CD1c-positive myeloid dendritic cell (primary cell): ENCODE measurements around the gene BOD1.

Source experiments
- DNase-seq: peaks from one replicate; pipeline ENCODE4 v3.0.0-alpha.2; 2016; ENCODE audit errors: extremely low spot score

The BOD1 gene

DNA sequence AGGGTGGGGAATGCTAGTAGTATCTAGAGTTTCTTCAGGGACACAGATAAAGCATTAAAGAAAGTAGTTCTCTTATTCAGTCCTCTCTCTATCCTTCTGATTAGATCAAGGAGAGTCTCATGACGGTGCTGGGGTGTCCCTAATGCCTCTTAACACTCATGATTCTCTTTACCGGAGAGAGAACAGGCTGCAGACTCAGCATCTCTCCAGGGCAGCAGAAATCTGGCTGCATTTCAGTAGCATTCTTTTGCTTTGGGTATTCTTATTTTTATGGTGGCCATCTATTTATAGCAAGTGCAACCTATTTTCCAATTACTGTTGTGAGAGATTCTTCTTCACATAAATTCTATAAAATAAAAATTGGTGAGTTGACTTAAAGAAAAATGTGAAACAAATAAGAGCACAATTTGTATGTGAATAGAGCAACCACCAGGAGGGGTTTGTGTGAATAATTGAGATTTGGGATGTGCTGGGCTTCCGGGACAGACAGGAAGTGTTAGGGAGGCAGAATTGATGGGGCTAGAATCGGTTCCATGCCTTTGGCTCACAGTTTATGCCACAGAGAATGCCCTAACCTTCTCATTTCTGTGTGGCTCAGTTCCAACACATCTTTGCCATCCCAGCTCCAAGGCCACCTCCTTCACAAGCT, 23.8 kb upstream of the BOD1 start:
- no peak for DNase-seq

DNA sequence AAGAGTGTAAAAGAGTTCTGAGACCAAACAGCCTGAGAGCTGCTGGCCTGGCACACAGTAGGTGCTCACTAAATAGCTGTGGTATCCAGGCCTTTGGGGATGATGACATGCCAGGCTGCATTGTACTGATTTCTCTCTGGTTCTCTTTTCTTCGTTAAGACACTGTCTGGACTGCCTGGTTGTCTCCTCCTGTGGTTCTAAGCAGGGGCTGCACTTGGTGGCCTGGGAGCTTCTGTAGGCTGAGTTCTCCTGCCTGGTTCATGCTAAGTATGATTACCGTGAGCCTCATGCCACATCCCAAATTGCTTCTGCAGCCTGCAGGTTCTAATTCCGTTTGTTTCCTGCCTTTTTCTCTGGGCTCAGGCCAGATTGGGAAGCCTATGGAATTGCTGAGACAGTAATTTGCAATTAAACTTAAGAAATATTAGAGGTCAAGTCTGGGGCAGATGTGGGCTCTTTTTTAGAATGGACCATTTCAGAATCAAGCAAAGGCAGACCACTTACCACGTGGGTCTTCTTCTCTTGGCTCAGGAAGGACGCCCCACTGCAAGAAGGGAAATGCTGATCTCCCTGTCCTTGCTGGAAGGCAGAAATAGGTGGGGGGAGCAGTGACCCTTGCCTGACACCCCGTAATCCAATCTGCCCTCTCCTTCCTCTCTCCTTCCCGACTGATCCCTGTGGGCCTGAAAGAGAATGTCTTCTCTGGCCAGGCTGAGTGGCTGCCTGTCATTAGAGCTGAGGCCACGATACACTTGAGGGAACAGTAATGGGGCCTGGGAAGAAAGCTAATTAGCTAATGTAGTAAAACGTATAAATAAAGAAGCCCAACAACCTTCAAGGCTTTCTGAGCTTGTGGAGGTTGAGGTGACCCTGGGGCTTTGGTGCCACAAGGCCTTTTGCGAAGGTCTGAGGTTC, 21.9 kb upstream of the BOD1 start:
- no peak for DNase-seq

DNA sequence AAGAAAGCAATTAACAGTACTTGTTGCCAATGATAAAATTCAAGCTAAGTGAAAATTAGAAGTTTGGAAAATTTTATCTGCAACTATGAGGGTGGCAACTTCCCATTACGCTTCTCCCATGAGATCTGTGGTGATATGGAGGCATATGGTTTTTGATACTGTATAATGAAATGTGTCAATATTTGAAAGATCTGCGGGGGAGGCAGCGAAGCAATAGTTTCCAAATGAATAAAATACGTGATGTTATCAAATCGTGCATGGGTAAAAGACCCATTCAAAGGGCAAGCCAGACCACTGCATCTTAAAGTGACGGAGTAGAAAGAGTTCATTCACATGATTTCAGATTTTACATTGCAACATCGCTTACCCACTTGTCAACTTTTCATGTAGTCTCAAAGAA, 20.9 kb upstream of the BOD1 start:
- DNase-seq: no peak

DNA sequence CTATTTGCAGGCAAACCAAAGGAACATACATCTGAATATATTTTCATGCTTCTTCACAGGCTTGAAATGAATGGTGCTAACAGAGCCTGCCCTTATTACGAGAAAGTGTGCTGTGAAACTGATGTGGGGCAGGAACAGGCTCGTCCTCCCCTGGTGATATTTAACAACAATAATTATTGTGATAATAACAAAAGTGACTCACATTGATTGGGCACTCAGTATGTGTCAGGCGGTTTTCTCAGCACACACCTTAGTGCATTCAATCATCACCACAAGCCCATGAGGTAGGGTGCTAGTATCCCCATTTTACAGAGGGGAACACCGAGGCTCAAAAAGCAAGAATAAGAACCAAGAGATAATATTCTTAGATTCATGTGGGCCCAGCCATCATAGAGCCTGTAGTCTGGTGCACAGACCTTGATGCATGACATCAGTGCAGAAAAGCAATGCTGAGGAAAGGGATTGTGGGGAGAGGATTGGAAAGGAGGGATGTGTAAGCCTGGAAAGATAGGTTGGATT, 18.1 kb upstream of the BOD1 start:
- no peak for DNase-seq

DNA sequence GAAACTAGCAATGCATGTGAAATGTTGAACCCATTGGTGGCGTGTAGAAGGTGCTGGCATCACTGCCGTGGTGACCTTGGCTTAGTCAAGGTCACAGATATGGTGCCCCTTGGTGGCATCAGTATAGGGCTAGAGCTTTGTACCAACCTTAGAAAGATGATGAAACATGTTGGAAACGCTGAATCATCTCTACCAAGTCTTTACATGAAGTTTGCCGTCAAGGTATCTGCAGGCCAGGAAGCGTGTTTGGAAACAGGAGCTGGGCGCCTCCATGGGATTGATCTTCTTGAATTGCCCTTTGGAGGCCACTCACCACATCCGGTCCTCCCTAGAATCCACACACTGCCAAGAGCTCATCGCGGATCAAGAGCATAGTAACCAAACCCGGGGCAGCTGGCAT, 16.9 kb upstream of the BOD1 start:
- DNase-seq: no peak

DNA sequence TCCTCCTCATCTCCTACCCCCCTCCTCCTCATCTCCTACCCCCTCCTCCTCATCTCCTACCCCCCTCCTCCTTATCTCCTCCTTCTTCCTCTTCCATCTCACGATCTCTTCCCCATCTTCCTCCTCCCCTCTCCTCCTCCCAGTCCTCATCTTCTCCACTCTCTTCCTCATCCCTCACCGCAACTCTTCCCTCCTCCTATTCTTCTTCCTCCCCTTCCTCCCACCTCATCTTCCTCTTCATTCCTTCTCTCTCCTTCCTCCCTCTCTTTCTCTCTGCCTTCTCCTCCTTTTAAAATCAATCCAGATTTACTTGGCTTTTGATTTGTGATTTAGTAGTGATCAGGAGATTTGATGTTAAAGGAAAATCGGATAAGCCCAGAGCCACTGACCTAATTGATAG, 15.0 kb upstream of the BOD1 start:
- no peak for DNase-seq

DNA sequence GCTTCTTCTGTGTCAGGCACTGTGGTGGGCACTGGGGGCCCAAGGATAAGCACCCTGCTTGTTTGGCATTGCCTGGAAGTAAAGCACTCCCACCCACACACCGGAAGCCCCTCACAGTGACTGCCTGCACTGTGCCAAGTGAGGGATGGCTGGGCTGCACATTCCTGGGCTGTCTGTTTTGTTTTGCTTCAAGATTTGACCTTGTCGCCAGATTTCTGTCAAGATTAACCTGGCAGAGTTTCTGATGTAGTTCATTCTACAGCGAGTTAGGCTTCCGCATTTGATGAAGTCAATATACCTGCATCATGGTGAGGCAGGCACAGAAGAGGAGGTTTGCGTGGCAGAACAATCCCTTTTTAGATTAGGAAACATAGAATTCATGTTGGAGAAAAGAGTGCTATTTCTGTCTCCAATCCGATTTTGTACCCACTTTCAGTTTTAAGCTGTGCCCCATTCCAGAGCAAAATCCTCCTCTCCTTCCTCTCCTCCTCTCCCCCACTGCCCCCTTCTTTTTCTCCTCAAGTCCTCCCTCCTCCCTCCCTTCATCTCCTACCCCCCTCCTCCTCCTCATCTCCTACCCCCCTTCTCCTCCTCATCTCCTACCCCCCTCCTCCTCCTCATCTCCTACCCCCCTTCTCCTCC, 14.4 kb upstream of the BOD1 start:
- no peak for DNase-seq

DNA sequence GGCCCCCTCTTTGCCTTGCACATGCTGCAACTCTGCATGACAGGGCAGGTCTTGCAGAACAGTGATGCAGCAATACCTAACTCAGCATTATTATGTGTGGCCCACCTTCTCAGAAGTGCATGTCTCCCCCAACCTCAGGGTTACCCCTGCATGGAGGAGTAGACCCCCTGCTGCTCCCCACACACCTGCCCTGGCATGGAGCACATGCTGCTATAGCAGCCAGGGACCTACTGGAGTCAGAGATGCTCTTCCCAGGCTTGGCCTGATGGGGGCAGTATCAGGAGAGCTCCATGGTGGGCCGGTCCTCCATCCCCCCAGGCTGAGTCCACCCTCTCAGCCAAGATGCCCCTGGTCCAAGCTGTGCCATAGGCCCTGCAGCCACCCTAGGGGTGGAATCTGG, 13.2 kb upstream of the BOD1 start:
- DNase-seq: no peak

DNA sequence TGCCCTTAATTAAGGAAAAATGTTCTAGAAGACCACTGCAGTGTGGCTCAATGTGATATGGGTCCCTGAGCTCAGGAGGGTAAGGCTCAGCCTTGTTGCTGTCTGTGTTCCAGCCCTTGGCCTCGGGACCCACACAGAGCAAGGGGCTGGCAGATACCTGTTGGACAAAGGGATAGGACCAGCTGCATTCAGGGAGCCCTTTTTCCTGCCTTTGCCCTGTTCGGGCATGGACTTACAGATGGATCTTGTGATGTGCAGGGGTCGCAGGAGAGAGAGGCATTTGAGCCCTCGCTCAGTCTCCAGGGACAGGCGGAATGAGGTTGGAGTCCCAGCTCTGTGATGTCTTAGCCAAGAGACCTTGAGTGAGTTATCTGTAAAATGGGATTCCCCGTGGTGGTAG, 12.1 kb upstream of the BOD1 start:
- DNase-seq: no peak

DNA sequence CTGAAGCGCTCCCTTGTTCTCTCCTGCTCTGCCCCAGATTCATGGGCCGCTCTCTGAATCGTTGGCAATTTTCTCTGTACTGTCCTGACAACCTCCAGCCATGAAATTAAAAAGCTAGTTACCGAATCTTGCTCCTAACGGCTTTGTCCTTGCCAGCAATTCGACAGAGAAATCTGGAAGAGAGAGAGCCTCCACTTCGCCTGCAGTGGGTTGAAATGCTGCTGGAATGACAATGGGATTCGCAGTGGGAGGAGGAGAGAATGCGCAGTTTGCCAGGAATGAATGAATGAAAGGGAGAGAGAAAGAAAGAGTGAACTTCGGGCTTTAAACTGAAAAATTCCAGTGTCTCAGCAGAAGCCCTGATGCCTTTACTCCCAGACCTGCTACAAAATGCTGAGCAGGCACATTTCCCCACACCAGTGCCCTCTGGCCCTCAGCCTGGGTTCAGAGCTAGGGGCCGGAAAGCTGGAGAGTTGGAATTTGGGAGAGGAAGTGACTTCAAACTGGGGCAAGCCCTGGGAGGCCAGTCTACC, 11.5 kb upstream of the BOD1 start:
- no peak for DNase-seq

DNA sequence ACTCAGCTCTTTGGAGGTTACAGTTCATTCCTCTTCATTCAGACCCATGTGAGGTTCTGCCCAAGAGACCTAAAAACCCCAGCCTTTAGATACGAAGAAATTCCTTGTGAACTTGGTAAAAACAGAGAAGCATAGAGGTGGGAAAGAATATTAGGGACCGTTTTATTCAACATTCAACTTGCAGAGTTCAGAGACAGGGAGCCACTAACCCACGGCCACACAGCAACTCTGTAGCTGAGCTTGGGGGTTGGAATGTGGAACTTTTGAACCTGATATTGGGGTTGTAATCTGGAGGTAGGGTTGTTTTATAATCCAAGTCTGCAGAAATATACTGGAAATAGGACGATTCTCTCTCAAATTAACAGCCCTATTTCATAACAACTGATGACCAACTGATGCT, 10.8 kb upstream of the BOD1 start:
- no peak for DNase-seq

DNA sequence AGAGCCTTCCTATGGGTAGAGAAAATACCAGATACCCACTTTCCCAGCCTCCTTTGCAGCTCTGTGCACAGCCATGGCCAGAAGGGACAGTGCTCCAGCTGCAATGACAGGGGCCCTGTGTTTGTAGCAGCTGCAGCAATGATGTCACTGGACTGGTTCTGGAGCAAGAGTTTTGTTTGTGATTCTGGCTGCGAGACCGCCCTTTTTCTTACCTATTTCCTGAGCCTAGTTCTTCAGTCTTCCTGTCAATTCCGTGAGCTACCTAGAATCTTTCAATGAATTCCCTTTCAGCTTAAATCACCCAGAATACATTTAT, 10.0 kb upstream of the BOD1 start:
- DNase-seq: no peak

DNA sequence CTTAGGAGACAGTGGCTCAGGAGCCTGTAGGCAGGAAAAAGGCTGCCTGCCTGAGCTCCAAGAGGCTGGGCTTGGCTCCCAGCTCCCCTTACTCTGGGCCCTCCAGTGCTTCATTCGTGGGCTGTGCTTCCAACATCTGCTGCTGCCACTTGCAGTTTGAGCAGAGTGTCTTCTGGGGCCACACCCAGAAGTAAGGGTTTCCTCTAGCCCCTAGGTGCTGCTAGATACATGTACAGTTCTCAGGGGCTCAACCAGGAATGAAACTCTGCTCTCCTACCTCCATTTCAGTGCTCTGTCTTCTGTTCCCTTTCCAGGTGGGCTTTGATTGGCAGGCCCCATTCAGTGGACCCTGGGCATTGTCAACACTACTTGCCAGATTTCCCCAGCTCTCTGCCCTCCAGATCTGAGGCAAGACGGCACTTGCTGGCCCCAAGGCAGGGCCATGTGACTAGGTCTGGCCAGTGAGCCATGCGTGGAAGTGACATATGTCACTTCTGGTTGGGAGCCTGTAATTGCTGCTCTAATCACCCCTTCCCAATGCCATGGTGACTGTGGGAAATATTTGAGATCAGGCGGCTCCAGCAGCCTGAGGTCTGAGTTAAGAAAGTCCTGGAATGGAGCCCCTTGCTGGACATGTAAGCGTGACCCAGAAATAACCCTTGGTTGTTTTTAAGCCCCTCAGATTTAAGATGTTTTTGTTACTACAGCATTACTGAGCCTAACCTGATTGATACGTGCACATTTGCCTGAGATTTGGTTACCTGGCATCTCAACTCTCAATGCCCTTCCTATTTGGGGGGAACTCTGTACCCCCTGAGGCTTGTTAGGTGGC, 9.4 kb upstream of the BOD1 start:
- DNase-seq: no peak

DNA sequence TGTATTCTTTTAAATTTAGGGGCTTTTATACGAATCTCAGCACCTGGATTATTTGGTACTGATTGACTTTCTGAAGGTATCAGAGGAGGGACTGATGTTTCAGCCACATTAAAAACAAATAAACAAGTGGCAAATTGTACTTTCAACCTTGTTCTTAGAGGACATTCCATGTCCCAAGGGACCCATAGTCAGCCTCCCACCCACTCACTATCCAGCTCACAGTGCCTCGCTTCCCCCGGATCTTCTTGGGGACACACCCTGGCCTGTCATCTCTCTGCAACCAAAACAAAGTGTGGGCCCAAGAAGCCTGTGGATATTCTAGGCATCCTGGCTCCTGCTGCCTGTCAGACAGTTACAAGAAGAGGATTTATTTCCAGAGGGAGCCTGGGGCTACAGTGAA, 8.8 kb upstream of the BOD1 start:
- DNase-seq: no peak

DNA sequence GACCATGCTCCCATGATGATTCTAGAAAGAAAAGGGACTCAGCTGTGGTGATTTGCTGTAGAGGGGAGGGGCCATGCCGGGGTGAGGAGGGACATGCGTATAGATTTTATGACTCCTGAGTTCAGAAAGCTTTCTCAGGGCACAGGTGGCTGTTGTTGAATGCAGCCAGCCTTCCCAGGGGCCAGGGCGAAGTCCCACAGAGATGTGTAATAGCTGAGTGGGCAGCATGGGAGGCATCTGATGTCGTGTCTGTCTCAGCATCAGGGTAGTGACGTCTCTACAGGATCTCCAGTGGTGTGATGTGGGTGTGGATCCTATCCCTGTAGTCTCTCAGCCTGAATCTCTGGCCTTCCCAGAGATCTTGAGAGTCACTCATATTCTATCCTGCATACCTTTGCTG, 7.8 kb upstream of the BOD1 start:
- no peak for DNase-seq

DNA sequence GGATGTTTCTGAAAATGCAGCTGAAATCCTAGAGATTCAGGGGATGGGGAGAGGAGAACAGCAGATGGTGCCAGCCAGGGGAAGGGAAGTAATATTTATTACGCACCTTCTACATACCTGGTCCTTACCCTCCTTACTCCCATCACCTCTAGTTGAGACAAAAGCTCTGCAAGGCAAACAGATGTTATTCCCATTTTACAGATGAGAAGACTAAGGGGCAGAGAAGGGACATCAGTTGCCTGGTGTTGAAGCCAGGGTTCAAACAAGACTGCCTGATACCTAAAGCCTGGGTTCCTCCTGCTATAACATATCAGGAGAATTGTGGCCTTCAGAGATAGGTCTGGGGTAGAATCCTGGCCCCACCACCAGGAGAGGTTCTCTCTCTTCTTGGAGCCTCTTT, 7.3 kb upstream of the BOD1 start:
- no peak for DNase-seq

DNA sequence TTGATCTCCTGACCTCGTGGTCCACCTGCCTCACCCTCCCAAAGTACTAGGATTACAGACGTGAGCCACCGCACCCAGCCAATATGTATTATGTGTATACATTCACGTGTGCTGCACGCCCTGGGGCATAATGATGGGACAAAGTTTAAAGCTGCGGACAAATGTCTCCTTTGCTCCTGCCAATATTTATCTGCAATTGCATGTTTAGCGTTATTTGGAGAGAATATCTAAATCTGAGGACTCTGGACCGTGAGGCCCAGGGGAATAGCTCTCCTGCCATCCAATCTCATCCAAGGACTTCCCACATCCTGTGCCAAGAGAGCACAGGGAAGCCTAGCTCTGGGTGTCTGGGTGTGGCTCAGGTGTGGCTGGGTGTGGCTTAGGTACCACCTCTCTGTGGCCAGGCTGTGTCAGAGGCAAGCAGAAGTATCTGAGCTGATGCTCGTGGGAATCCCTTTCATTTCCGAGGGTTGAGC, 6.9 kb upstream of the BOD1 start:
- no peak for DNase-seq

DNA sequence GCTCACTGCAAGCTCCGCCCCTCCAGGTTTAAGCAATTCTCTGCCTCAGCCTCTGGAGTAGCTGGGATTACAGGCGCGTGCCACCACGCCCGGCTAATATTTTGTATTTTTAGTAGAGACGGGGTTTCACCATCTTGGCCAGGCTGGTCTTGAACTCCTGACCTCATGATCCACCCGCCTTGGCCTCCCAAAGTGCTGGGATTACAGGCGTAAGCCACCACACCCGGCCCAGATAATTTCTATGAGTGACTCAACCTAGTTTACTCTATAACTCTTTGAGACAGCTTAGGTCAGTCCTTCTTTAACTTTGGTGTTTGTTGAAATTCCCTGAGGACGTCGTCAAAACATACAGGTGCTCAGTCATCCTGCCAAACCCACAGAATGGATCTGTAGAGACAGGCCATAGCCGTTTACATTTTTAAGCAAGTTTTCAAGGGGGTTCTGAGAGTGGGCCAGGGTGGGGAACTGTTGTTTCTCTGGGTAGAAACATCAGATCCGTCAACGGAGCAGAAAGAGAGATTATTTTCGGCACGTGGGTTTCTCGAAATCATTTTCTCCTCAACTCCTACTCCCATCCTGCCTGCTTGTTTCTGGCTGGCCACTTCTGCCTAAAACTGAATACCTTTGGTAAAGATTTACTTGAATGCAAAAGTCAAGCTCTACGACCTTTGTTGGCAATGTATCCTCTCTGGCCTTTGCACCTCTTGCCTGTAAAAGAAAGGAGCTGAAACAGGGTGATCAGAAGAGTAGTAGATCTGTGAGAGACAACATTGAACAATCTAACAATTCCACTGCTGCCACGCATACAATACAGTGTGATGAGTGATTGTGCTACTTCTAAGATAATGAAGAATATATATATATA, 6.0 kb upstream of the BOD1 start:
- DNase-seq: no peak

DNA sequence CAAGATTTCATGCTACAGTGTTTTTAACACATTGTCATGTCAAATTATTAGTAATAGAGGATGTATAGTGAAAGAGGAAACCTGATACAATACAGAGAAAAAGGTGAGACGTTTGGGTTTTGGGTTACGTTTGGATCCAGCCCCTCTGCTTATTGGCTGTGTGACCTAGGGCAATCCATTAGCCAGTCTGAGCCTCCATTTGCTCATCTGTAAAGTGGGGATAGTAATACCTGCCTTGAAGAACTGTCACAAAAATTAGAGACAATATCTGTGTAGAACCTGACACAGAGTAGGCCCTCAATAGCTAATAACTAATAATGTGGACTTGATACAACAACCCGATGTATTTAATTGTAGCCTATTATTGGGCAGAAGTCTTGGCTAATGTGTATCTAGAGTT, 4.3 kb upstream of the BOD1 start:
- no peak for DNase-seq

DNA sequence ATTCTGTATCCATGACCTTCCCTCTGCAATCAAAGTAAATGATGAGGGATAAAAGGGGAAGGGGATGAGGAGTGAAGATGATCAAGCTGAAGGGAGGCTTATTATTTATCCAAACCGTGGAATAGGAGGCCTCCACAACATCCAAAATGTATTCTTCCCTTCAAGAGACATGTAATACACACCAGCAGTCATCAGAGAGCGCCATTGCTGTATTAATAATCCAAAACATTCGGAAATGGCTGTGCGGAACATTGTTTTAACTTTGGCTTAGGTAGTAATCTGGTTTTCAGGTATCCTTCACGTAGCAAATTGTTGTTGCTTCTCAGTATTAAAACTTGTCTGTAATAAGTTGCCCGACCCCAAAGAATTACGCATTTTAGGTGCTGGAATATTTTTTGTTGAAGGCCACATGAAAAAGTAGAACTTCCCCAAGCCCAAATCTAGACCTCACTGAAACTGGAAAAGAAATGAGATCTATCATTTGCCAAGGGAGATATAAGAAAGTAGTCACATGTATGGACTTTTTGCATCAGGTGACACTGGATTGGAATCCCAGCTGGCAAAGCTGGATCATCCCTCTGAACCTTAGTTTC, 2.6 kb upstream of the BOD1 start:
- DNase-seq: peak; percentile 81
